HepG2 (cell line): ENCODE data around the gene LITAFD. TPM values are rescaled to one million over a fixed set of nuclear protein-coding genes. Genes with fewer than 3 reads are reported as not detected.
A peak's percentile ranks its signal among the peaks of the same experiment; 100 is the strongest.

ENCODE experiments used
- ARID4A ChIP-seq: sonication (generic); formaldehyde crosslinking; IDR thresholded peaks from 2 replicates; pipeline ENCODE4 v1.5.0; 2020; ENCODE audit warnings: mild to moderate bottlenecking, missing genetic modification reagents, borderline replicate concordance
- CREB1 ChIP-seq, 2 experiments: fragments of 450-650 bp in 1 of 2; IDR thresholded peaks; 2 replicates each; pipeline ENCODE4 v1.6.1; 2016 to 2017; ENCODE audit warnings: control low read depth in 1 of 2, mild to moderate bottlenecking in 1 of 2, missing compliant biosample characterization in 1 of 2, missing genetic modification characterization in 1 of 2
- FOXA1 ChIP-seq, 2 experiments: fragments of 450-650 bp in 1 of 2; sonication (generic) in 1 of 2; formaldehyde crosslinking in 1 of 2; IDR thresholded peaks; 2 replicates each; pipeline versions ENCODE4 v1.4.0 to v1.6.1; 2016 to 2020; ENCODE audit warnings: missing genetic modification reagents in 1 of 2
- POLR2AphosphoS2 ChIP-seq: IDR thresholded peaks from 2 replicates; pipeline ENCODE4 v1.6.1; 2011; ENCODE audit warnings: low read depth, low read length, improper control_type of control experiment
- RAD21 ChIP-seq: fragments of 450-650 bp; formaldehyde crosslinking; IDR thresholded peaks from 2 replicates; pipeline ENCODE4 v1.5.0; 2020; ENCODE audit warnings: mild to moderate bottlenecking
- RBM22 ChIP-seq: fragments of 200-400 bp; formaldehyde crosslinking; optimal IDR thresholded peaks from 2 replicates; pipeline ENCODE3; 2017; ENCODE audit warnings: mild to moderate bottlenecking, low read length, moderate library complexity
- SYNCRIP ChIP-seq: fragments of 200-400 bp; formaldehyde crosslinking; IDR thresholded peaks from 2 replicates; pipeline ENCODE4 v1.6.1; 2018; ENCODE audit warnings: mild to moderate bottlenecking, low read depth, low read length; ENCODE audit not compliant: insufficient read depth
- TFDP1 ChIP-seq: IDR thresholded peaks from 2 replicates; pipeline ENCODE4 v1.6.1; 2016; ENCODE audit warnings: missing compliant biosample characterization, missing genetic modification reagents, borderline replicate concordance
- THAP11 ChIP-seq: IDR thresholded peaks from 2 replicates; pipeline ENCODE4 v1.6.1; 2016; ENCODE audit warnings: missing biosample characterization, missing genetic modification reagents
- ZBTB7A ChIP-seq: sonication (generic); formaldehyde crosslinking; IDR thresholded peaks from 2 replicates; pipeline ENCODE4 v1.8.0; 2022; ENCODE audit warnings: mild to moderate bottlenecking, missing genetic modification reagents
- ZGPAT ChIP-seq: IDR thresholded peaks from 2 replicates; pipeline ENCODE4 v1.6.1; 2016; ENCODE audit warnings: mild to moderate bottlenecking
- ZNF878 ChIP-seq: sonication (generic); formaldehyde crosslinking; IDR thresholded peaks from 2 replicates; pipeline ENCODE4 v1.8.1; 2023; ENCODE audit warnings: mild to moderate bottlenecking, missing genetic modification reagents, moderate library complexity
- ZSCAN21 ChIP-seq: sonication (generic); formaldehyde crosslinking; IDR thresholded peaks from 2 replicates; pipeline ENCODE4 v1.8.0; 2022; ENCODE audit warnings: mild to moderate bottlenecking, missing genetic modification reagents, moderate library complexity, borderline replicate concordance
- ZSCAN25 ChIP-seq: sonication (generic); formaldehyde crosslinking; IDR thresholded peaks from 2 replicates; pipeline ENCODE4 v1.8.0; 2022; ENCODE audit warnings: mild to moderate bottlenecking, missing genetic modification reagents
- polyA plus RNA-seq, 8 experiments: library from polyadenylated mRNA; depleted of rRNA in 3 of 8; stranded (reverse) in 7 of 8; unstranded in 1 of 8; fragments of >200 nt; fragmentation: Illumina TruSeq in 4 of 8; extraction: Trizol in 4 of 8; gene quantifications; 2 replicates each; pipeline versions ENCODE4 v1.2.1 to v1.2.3, GENCODE V29; 2011 to 2016; ENCODE audit warnings: low read depth in 4 of 8, missing spikeins in 1 of 8, mixed read lengths in 1 of 8; ENCODE audit not compliant: insufficient read depth in 1 of 8
- total RNA-seq, 5 experiments: library from RNA; depleted of rRNA; stranded (reverse); fragments of >200 nt; fragmentation: Illumina TruSeq; extraction: Trizol; gene quantifications; 2 replicates each; pipeline ENCODE4 v1.2.3, GENCODE V29; 2016; ENCODE audit warnings: low read depth in 1 of 5
- TF ChIP-seq, protein P1 (sequence below): sonication (generic); formaldehyde crosslinking; IDR thresholded peaks from 2 replicates; pipeline ENCODE4 v1.4.0; 2020; ENCODE audit warnings: missing genetic modification reagents
- TF ChIP-seq, protein P2 (sequence below): sonication (generic); formaldehyde crosslinking; IDR thresholded peaks from 2 replicates; pipeline ENCODE4 v1.5.0; 2020; ENCODE audit warnings: mild to moderate bottlenecking, missing genetic modification reagents, moderate library complexity

The LITAFD gene
- total and polyA plus RNA-seq, 2 of the 13 experiments (the other 11 are each of a cell fraction or from before 2014, with no cell fraction given), result not detected

DNA sequence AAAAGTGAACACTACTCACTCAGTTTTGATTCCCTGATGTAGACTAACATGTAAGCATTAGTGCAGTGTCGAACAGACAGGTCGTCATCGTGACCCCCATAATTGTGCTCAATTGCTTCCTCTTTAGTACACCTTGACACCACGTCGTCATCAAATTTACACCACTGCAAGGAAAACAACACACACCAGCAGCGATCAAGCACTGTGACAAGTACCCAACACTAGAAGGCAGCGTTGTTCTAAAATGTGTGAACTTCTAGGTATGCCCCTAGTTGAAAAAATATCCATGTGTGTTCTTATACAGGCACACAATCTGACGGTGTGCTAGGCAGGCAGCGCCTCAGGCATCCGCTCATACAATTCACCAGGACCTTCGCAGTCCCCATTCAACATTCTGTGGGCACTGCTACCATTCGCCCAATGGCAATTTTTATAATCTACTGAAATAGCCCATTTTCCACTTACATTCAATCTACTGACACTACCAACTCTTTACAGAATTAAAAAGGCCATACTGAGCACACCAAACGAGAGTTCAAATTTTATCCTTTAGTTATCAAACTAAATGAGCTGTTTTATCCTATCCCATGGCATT lies 23.1 kb downstream of the LITAFD start (continued):
- TF ChIP-seq ZNF878 (no peak), FOXA1 (IDR thresholded peaks at IDR 0.05) (no peak), FOXA1 (CRISPR knock-in tag; IDR thresholded peaks at IDR 0.05) (0 out of 2 replicates have a peak, but pooled peaks have one; percentile 23), RBM22 (peak; percentile 87), ARID4A (peak; percentile 15; the same call in 1 of the 2 replicates), THAP11 (CRISPR knock-in tag) (peak; percentile 15; the same call in 1 of the 2 replicates), ZSCAN21 (CRISPR knock-in tag) (0 out of 2 replicates have a peak, but pooled peaks have one; percentile 29), POLR2AphosphoS2 (peak; percentile 87), ZBTB7A (CRISPR knock-in tag) (0 out of 2 replicates have a peak, but pooled peaks have one; percentile 29), TFDP1 (0 out of 2 replicates have a peak, but pooled peaks have one; percentile 5), ZGPAT (CRISPR knock-in tag) (no peak), RAD21 (CRISPR knock-in tag) (peak; percentile 70), SYNCRIP (no peak), ZSCAN25 (CRISPR knock-in tag) (no peak), CREB1 (IDR thresholded peaks at IDR 0.05) (0 out of 2 replicates have a peak, but pooled peaks have one; percentile 40), CREB1 (CRISPR knock-in tag; IDR thresholded peaks at IDR 0.05) (no peak)
- TF ChIP-seq, protein P1, sequence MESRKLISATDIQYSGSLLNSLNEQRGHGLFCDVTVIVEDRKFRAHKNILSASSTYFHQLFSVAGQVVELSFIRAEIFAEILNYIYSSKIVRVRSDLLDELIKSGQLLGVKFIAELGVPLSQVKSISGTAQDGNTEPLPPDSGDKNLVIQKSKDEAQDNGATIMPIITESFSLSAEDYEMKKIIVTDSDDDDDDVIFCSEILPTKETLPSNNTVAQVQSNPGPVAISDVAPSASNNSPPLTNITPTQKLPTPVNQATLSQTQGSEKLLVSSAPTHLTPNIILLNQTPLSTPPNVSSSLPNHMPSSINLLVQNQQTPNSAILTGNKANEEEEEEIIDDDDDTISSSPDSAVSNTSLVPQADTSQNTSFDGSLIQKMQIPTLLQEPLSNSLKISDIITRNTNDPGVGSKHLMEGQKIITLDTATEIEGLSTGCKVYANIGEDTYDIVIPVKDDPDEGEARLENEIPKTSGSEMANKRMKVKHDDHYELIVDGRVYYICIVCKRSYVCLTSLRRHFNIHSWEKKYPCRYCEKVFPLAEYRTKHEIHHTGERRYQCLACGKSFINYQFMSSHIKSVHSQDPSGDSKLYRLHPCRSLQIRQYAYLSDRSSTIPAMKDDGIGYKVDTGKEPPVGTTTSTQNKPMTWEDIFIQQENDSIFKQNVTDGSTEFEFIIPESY (CRISPR knock-in tag), result peak; percentile 55; the same call in 1 of the 2 replicates
- TF ChIP-seq, protein P2, sequence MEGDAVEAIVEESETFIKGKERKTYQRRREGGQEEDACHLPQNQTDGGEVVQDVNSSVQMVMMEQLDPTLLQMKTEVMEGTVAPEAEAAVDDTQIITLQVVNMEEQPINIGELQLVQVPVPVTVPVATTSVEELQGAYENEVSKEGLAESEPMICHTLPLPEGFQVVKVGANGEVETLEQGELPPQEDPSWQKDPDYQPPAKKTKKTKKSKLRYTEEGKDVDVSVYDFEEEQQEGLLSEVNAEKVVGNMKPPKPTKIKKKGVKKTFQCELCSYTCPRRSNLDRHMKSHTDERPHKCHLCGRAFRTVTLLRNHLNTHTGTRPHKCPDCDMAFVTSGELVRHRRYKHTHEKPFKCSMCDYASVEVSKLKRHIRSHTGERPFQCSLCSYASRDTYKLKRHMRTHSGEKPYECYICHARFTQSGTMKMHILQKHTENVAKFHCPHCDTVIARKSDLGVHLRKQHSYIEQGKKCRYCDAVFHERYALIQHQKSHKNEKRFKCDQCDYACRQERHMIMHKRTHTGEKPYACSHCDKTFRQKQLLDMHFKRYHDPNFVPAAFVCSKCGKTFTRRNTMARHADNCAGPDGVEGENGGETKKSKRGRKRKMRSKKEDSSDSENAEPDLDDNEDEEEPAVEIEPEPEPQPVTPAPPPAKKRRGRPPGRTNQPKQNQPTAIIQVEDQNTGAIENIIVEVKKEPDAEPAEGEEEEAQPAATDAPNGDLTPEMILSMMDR (CRISPR knock-in tag), result peak; percentile 78
